Right lobe of liver (tissue), 4 donors: ENCODE results near the gene UVSSA.

Experiments used
- CTCF ChIP-seq, 4 donors: fragments of 200-600 bp in 3 of 4; fragments of 450-650 bp in 1 of 4; IDR thresholded peaks; one replicate each; pipeline versions ENCODE4 v1.5.1 to v1.8.0; 2016 to 2022; ENCODE audit warnings: antibody characterized with exemption in 4 of 4, mild to moderate bottlenecking in 2 of 4
- POLR2A ChIP-seq: fragments of 450-650 bp; IDR thresholded peaks from one replicate; pipeline ENCODE4 v1.6.1; 2017; ENCODE audit warnings: antibody characterized with exemption, mild to moderate bottlenecking
- donor health status: DM: no; HTN: no; CAD: no.
- donor health status: DM: no; HTN: no; CAD: no.
- donor health status: DM: no; HTN: yes; CAD: no.

- TF ChIP-seq CTCF (IDR thresholded peaks at IDR 0.05) (no peak), POLR2A (no peak)
These were observed 58.8 kb downstream of the UVSSA start for GRCh38 chr4:1405636-1406393.
